ENCODE results near the gene SAE1. TPM values are rescaled to one million over a fixed set of nuclear protein-coding genes. Genes with fewer than 3 reads are reported as not detected.

The SAE1 gene
- total and polyA plus RNA-seq, 2 donors (not counting 1 experiment from before 2014, with no cell fraction given) = 26.5 to 45.1 TPM

DNA sequence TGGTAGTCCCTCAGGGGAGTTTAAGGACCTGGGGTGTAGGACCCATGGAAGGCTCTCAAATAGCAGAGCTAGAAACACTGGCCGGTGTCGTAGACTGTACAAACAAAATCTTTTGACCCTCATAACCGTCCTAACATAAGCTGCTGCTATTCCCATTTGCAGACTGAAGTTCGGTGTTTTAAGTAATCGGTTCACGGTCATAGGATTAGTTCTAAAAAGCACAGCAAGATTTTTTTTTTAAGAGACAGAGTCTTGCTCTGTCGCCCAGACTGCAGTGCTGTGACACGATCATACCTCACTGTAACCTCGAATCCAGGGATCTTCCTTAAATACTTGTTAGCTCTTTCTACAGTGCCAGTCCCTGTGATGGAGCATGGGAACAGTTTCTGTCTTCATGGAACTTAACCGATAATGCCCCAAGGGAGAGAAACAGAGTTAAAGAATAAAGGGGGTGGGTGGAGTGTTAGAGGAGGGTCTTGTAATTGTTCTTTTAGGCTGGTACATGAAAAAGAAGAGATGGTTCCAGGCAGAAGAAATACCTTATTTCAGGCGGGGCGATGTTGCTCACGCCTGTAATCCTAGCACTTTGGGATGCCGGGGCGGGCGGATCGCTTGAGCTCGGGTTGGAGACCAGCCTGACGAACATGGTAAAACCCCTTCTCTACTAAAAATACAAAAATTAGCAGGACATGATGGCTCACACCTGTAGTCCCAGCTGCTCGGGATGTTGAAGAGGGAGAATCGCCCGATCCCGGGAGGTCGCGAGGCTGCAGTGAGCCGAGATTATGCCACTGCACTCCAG is 16.6 kb upstream of the SAE1 start:
- Histone ChIP-seq H3K4me3 (ENCODE audit: control extremely low read depth in 1 of 5, extremely low read depth in 1 of 5, insufficient read depth in 1 of 5, low read depth in 2 of 5, low read length in 4 of 5) (peak overlapping the region; percentile 85 to 99 (median 98)), H2AFZ (ENCODE audit: insufficient read depth, low read depth, low read length, poor library complexity, severe bottlenecking) (peak overlapping the region; percentile 67), H4K20me1 (ENCODE audit: control insufficient read depth, insufficient read depth, low read length, poor library complexity, severe bottlenecking) (no peaks in the 10 kb centered on the region), H3K9ac (ENCODE audit: low read length) (peak overlapping the region; percentile 100), H3K36me3 (replicated peaks in 1 of 2; ENCODE audit: control extremely low read depth in 1 of 2, control insufficient read depth in 1 of 2, extremely low read depth in 1 of 2, insufficient read depth in 2 of 2, low read length in 1 of 2) (peaks cover 1 to 11% of the 10 kb centered on the region in 2 experiments), H3K27ac (ENCODE audit: low read length in 2 of 2) (peak overlapping the region; percentile 96 to 100), H3K79me2 (ENCODE audit: control insufficient read depth, insufficient read depth, low read length) (peaks cover 28% of the 10 kb centered on the region), H3K4me1 (ENCODE audit: control insufficient read depth in 2 of 2, insufficient read depth in 2 of 2, low read length in 2 of 2) (peaks cover 21 to 26% of the 10 kb centered on the region in 2 donors), H3K27me3 (replicated peaks in 1 of 4; ENCODE audit: control extremely low read depth in 1 of 4, control insufficient read depth in 3 of 4, insufficient read depth in 4 of 4, low read length in 3 of 4) (no peaks in the 10 kb centered on the region), H3K9me3 (ENCODE audit: control extremely low read depth in 1 of 3, control insufficient read depth in 2 of 3, insufficient read depth in 1 of 3, low read length in 2 of 3) (no peaks in the 10 kb centered on the region), H3K4me2 (replicated peaks; ENCODE audit: low read depth, low read length, poor library complexity, severe bottlenecking) (peak overlapping the region; percentile 92)
- Mint-ChIP-seq H3K27me3 (no peaks in the 10 kb centered on the region), H3K9me3 (ENCODE audit: insufficient read depth) (no peaks in the 10 kb centered on the region), H3K4me1 (peaks cover 25% of the 10 kb centered on the region), H3K27ac (peak overlapping the region; percentile 99), H3K4me3 (peak overlapping the region; percentile 88)
- no peak for DNase-seq
- ATAC-seq (ENCODE audit: low read depth) = no peak
- WGBS (ENCODE audit: insufficient coverage) = 82% methylated on average over 22 of the region's 26 CpGs
- TF ChIP-seq EZH2 (IDR thresholded peaks at IDR 0.05; ENCODE audit: borderline replicate concordance, insufficient read depth, low read depth, low read length, poor library complexity, severe bottlenecking) = no peak
- ChIA-PET CTCF (interaction anchor here (0.8 to 2.5 kb wide), 14 partner anchors 9 to 235 kb away, joined by 3 to 29 read pairs (median 4); partner anchors contain the start of genes DHX34 and SAE1), POLR2A (interaction anchor here (0.6 to 4.7 kb wide), 12 partner anchors 15 to 514 kb away, joined by 3 to 30 read pairs (median 6); partner anchors contain the start of genes CCDC9, SAE1 and TMEM160)
- intact Hi-C loops (cut with micrococcal nuclease) = loop anchor here (1.0 to 10.0 kb wide), 12 partner anchors 11 to 491 kb away; partner anchors contain the start of genes ARHGAP35, BICRA, CCDC9 and DACT3

DNA sequence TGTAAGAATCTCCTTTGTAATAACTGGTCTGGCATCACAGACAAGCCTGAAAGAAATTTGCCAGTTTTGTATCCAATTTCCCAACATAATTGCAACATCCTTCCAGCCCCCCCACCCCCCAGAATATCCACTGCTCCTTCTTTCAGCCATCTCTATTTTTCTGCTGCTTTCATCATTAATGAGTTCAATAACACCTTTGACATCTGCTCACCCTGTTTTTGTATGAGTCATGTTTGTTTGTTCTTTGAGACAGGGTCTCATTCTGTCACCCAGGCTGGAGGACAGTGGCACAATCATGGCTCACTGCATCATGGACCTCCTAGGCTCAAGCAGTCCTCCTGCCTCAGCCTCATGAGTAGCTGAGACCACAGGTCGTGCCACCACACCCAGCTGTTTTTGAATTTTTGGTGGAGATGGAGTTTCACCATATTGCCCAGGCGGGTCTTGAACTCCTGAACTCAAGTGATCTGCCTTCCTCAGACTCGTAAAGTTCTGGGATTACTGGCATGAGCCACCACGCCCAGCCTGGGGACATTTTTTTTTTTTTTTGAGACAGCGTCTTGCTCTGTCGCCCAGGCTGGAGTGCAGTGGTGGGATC is 10.1 kb upstream of the SAE1 start:
- POLR2A ChIA-PET = no interaction called here
- no peak overlapping the region for H3K27ac Mint-ChIP-seq
- Histone ChIP-seq H3K4me2 (replicated peaks; ENCODE audit: low read depth, low read length, poor library complexity, severe bottlenecking) (no peak overlapping the region), H3K27me3 (replicated peaks in 1 of 4; ENCODE audit: control extremely low read depth in 1 of 4, control insufficient read depth in 3 of 4, insufficient read depth in 4 of 4, low read length in 3 of 4) (no peaks in the 10 kb centered on the region), H3K27ac (ENCODE audit: low read length in 2 of 2) (no peak overlapping the region), H3K9me3 (ENCODE audit: control extremely low read depth in 1 of 3, control insufficient read depth in 2 of 3, insufficient read depth in 1 of 3, low read length in 2 of 3) (no peaks in the 10 kb centered on the region), H3K9ac (ENCODE audit: low read length) (no peak overlapping the region), H2AFZ (ENCODE audit: insufficient read depth, low read depth, low read length, poor library complexity, severe bottlenecking) (no peak overlapping the region), H3K4me1 (ENCODE audit: control insufficient read depth in 2 of 2, insufficient read depth in 2 of 2, low read length in 2 of 2) (no peaks in the 10 kb centered on the region), H3K36me3 (replicated peaks in 1 of 2; ENCODE audit: control extremely low read depth in 1 of 2, control insufficient read depth in 1 of 2, extremely low read depth in 1 of 2, insufficient read depth in 2 of 2, low read length in 1 of 2) (no peaks in the 10 kb centered on the region), H3K4me3 (ENCODE audit: control extremely low read depth in 1 of 5, extremely low read depth in 1 of 5, insufficient read depth in 1 of 5, low read depth in 2 of 5, low read length in 4 of 5) (no peak overlapping the region), H3K79me2 (ENCODE audit: control insufficient read depth, insufficient read depth, low read length) (no peaks in the 10 kb centered on the region), H4K20me1 (ENCODE audit: control insufficient read depth, insufficient read depth, low read length, poor library complexity, severe bottlenecking) (no peaks in the 10 kb centered on the region)
- no peaks in the 10 kb centered on the region for H3K9me3 Mint-ChIP-seq (ENCODE audit: insufficient read depth)
- H3K27me3 Mint-ChIP-seq = peaks cover 3% of the 10 kb centered on the region
- H3K4me1 Mint-ChIP-seq = peaks cover 2% of the 10 kb centered on the region
- TF ChIP-seq EZH2 (IDR thresholded peaks at IDR 0.05; ENCODE audit: borderline replicate concordance, insufficient read depth, low read depth, low read length, poor library complexity, severe bottlenecking) = no peak
- TF ChIP-seq, protein P1, sequence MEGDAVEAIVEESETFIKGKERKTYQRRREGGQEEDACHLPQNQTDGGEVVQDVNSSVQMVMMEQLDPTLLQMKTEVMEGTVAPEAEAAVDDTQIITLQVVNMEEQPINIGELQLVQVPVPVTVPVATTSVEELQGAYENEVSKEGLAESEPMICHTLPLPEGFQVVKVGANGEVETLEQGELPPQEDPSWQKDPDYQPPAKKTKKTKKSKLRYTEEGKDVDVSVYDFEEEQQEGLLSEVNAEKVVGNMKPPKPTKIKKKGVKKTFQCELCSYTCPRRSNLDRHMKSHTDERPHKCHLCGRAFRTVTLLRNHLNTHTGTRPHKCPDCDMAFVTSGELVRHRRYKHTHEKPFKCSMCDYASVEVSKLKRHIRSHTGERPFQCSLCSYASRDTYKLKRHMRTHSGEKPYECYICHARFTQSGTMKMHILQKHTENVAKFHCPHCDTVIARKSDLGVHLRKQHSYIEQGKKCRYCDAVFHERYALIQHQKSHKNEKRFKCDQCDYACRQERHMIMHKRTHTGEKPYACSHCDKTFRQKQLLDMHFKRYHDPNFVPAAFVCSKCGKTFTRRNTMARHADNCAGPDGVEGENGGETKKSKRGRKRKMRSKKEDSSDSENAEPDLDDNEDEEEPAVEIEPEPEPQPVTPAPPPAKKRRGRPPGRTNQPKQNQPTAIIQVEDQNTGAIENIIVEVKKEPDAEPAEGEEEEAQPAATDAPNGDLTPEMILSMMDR (IDR thresholded peaks at IDR 0.05) = no peak
- ATAC-seq (ENCODE audit: low read depth) (no peak), DNase-seq (no peak)
- CTCF ChIA-PET = interaction anchor here (0.6 to 3.7 kb wide), 4 partner anchors 14 to 107 kb away, joined by 3 to 23 read pairs (median 8); no protein-coding TSS in a partner anchor
- intact Hi-C loops (cut with micrococcal nuclease) = no loop called here
- H3K4me3 Mint-ChIP-seq = no peak overlapping the region
- 93% methylated on average over 4 of the region's 6 CpGs for WGBS (ENCODE audit: insufficient coverage)
